Esophagus muscularis mucosa (tissue), 4 donors: ENCODE data around the gene IER3.
"Not testable (repeated sequence)": the region's sequence is repeated elsewhere in the genome, so short reads cannot be mapped to it uniquely, and the experiment has no call there.

Source experiments
- EP300 ChIP-seq: sonication (generic); formaldehyde crosslinking; IDR thresholded peaks from one replicate; pipeline ENCODE4 v1.6.1; 2017; ENCODE audit warnings: antibody characterized with exemption
- POLR2A ChIP-seq: fragments of 450-650 bp; IDR thresholded peaks from one replicate; pipeline ENCODE4 v1.6.1; 2017; ENCODE audit warnings: antibody characterized with exemption, moderate library complexity, mild to moderate bottlenecking, low read depth
- POLR2AphosphoS5 ChIP-seq, 2 donors: sonication (generic); formaldehyde crosslinking; IDR thresholded peaks; one replicate each; pipeline ENCODE4 v1.6.1; 2017; ENCODE audit warnings: antibody characterized with exemption in 2 of 2
- TF ChIP-seq, protein P1 (sequence below), 3 experiments: fragments of 200-600 bp in 2 of 3; fragments of 450-650 bp in 1 of 3; sonication (generic) in 2 of 3; IDR thresholded peaks; one replicate each; pipeline ENCODE4 v1.5.1; 2017 to 2019; ENCODE audit warnings: antibody characterized with exemption in 3 of 3, mild to moderate bottlenecking in 2 of 3, moderate library complexity in 1 of 3

DNA sequence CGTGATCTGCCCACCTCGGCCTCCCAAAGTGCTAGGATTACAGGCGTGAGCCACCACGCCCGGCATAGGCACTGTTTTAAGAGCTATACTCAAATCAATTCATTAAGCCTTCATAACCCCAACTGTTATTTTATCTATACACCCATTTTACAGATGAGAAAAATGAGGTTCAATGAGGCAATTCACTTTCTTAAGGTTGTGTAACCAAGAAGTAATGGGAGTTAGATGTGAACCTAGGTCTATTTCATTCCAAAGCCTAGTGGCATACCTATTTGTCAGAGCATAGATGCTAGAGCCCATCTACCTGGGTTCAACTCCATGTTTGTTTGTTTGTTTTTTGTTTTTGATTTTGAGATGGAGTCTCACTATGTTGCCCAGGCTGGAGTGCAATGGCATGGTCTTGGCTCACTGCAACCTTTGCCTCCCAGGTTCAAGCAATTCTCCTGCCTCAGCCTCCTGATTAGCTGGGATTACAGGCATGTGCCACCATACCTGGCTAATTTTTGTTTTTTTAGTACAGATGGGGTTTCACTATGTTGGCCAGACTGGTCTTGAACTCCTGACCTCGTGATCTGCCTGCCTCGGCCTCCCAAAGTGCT lies 12.2 kb upstream of the IER3 start:
- TF ChIP-seq, protein P1, sequence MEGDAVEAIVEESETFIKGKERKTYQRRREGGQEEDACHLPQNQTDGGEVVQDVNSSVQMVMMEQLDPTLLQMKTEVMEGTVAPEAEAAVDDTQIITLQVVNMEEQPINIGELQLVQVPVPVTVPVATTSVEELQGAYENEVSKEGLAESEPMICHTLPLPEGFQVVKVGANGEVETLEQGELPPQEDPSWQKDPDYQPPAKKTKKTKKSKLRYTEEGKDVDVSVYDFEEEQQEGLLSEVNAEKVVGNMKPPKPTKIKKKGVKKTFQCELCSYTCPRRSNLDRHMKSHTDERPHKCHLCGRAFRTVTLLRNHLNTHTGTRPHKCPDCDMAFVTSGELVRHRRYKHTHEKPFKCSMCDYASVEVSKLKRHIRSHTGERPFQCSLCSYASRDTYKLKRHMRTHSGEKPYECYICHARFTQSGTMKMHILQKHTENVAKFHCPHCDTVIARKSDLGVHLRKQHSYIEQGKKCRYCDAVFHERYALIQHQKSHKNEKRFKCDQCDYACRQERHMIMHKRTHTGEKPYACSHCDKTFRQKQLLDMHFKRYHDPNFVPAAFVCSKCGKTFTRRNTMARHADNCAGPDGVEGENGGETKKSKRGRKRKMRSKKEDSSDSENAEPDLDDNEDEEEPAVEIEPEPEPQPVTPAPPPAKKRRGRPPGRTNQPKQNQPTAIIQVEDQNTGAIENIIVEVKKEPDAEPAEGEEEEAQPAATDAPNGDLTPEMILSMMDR (IDR thresholded peaks at IDR 0.05), result not testable (repeated sequence)
- not testable (repeated sequence) for TF ChIP-seq POLR2AphosphoS5 (IDR thresholded peaks at IDR 0.05); POLR2A; EP300
